ENCODE results near the gene TRIM44. TPM values are rescaled to one million over a fixed set of nuclear protein-coding genes. Genes with fewer than 3 reads are reported as not detected.

The TRIM44 gene
- total RNA-seq, 1 donor from 2014 or later = 67.4 TPM

DNA sequence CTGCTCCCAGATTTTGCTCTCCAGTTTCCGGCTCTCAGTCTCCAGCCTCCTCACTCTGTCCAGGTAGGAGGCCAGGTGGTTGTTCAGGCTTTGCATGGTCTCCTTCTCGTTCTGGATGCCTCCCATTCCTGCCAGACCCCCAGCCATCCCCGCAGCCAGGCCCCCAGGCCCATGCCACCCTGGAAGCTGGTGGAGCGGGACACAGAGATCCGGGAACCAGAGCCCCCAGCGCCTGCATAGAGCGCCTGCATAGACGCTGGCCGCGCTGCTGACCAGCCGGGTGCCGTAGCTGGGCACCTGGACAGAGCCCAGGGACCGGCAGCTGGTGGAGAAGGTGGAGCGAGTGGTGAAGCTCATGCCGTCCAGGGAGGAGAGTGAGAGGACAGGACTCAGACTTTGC lies 198.6 kb downstream of the TRIM44 start:
- H3K27ac Mint-ChIP-seq (ENCODE audit: unreplicated experiment) = no peak overlapping the region
- DNase-seq (ENCODE audit: low read depth, low spot score) = no peak
- TF ChIP-seq, protein P1, sequence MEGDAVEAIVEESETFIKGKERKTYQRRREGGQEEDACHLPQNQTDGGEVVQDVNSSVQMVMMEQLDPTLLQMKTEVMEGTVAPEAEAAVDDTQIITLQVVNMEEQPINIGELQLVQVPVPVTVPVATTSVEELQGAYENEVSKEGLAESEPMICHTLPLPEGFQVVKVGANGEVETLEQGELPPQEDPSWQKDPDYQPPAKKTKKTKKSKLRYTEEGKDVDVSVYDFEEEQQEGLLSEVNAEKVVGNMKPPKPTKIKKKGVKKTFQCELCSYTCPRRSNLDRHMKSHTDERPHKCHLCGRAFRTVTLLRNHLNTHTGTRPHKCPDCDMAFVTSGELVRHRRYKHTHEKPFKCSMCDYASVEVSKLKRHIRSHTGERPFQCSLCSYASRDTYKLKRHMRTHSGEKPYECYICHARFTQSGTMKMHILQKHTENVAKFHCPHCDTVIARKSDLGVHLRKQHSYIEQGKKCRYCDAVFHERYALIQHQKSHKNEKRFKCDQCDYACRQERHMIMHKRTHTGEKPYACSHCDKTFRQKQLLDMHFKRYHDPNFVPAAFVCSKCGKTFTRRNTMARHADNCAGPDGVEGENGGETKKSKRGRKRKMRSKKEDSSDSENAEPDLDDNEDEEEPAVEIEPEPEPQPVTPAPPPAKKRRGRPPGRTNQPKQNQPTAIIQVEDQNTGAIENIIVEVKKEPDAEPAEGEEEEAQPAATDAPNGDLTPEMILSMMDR (conservative IDR thresholded peaks at IDR 0.05) = no peak
- no peak overlapping the region for H3K4me3 Mint-ChIP-seq
- no peaks in the 10 kb centered on the region for H3K9me3 Mint-ChIP-seq
- H3K36me3 Mint-ChIP-seq (ENCODE audit: low read depth) = no peaks in the 10 kb centered on the region
- H3K27me3 Mint-ChIP-seq (ENCODE audit: low read depth) = no peaks in the 10 kb centered on the region
- no peaks in the 10 kb centered on the region for H3K4me1 Mint-ChIP-seq

DNA sequence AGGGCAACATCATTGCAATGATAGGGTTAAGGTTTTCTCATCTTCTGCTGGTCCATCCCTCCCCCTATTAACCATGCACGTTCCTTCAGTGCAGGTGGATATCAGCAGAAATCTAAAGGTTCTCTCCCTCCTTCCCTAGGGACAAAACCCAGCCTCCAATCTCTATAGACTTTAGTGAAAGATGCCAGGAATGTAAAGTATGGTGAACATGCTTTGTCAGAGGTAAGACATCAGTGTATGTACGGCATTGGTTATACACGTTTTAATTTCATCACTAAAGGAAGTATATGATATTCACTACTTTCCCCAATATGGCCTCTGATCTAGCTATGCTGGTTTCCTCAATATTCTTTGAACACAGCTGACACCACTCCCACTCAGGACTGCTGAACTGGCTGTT lies 200.1 kb downstream of the TRIM44 start:
- Mint-ChIP-seq H3K4me3 (no peak overlapping the region), H3K27ac (ENCODE audit: unreplicated experiment) (no peak overlapping the region), H3K36me3 (ENCODE audit: low read depth) (no peaks in the 10 kb centered on the region), H3K27me3 (ENCODE audit: low read depth) (no peaks in the 10 kb centered on the region), H3K9me3 (no peaks in the 10 kb centered on the region), H3K4me1 (no peaks in the 10 kb centered on the region)
- TF ChIP-seq, protein P1 (conservative IDR thresholded peaks at IDR 0.05) = no peak
- no peak for DNase-seq (ENCODE audit: low read depth, low spot score)

DNA sequence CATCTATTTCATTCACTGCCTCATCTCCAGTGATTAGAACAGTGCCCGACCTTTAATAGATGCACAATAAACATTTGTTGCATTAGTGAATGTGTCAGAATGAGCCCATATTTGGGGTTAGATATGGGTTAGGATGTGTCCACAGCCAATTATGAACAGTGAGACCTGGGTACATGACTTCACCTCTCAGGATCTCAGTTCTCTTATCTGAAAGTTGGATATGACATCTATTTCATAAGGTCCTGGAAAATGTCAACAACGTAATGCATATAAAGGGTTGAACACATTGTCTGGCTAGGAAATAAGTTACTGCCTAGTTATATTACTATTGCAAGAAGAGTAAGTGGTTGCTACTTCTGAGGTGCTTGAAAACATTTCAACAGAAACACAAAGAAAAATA lies 201.6 kb downstream of the TRIM44 start:
- H3K36me3 Mint-ChIP-seq (ENCODE audit: low read depth) = peaks cover 8% of the 10 kb centered on the region
- TF ChIP-seq, protein P1 (conservative IDR thresholded peaks at IDR 0.05) = no peak

DNA sequence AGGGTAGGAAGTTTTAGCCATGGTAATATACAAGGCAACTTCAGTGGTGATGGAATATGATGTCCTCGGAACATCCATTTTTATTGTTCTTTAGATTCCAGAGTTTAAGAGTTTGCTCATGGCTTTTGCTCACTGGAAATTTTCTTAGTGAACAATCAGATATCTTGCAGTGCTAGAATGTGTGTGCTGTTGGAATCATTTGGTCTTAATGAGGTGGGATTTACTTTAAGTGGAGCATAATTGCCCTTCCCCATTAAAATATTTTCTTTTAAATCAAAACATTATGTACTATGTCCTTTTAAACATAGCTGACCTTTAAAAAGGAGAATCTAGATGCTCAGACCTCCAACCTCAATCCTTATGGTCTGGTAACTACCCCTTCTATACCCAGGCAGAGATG lies 204.0 kb downstream of the TRIM44 start:
- no peak for DNase-seq (ENCODE audit: low read depth, low spot score)
- Mint-ChIP-seq H3K36me3 (ENCODE audit: low read depth) (peaks cover 8% of the 10 kb centered on the region), H3K4me1 (no peaks in the 10 kb centered on the region), H3K9me3 (peaks cover 7% of the 10 kb centered on the region), H3K27me3 (ENCODE audit: low read depth) (no peaks in the 10 kb centered on the region), H3K4me3 (no peak overlapping the region), H3K27ac (ENCODE audit: unreplicated experiment) (no peak overlapping the region)
- TF ChIP-seq, protein P1 (conservative IDR thresholded peaks at IDR 0.05) = no peak

More for the DNA sequence above, 201.6 kb downstream of the TRIM44 start:
- Mint-ChIP-seq H3K27ac (ENCODE audit: unreplicated experiment) (no peak overlapping the region), H3K4me3 (no peak overlapping the region), H3K4me1 (no peaks in the 10 kb centered on the region), H3K9me3 (peaks cover 7% of the 10 kb centered on the region), H3K27me3 (ENCODE audit: low read depth) (no peaks in the 10 kb centered on the region)
- no peak for DNase-seq (ENCODE audit: low read depth, low spot score)

Other genes with a start within 250 kb of the TRIM44 start
- gene SLC1A2, start 243.2 kb upstream of the TRIM44 start, total RNA-seq = 2.4 and 2.7 TPM in 2 replicates
- 0.21 and 0.66 TPM in 2 replicates for gene PAMR1, start 137.2 kb upstream of the TRIM44 start, total RNA-seq
- gene FJX1, start 44.3 kb upstream of the TRIM44 start, total RNA-seq = 28.2 and 29.5 TPM in 2 replicates